OCI-LY7 (cell line): ENCODE results near the gene FBXO42. TPM values are rescaled to one million over a fixed set of nuclear protein-coding genes. Genes with fewer than 3 reads are reported as not detected.

Experiments
- BruUV-seq: library from RNA; stranded (reverse); fragments of 400-500 nt; replicated peaks from 2 replicates; lab custom pipeline; 2021; lab: Mats Ljungman, UMichigan
- CTCF ChIA-PET: fragments of 300-600 bp; sonication (Branson Sonifier 250); formaldehyde crosslinking; loops from one replicate; lab custom pipeline; 2022; ENCODE audit warnings: antibody characterized with exemption; ENCODE audit not compliant: unreplicated experiment; lab: Charles Lee
- POLR2A ChIA-PET: fragments of 300-600 bp; sonication (Branson Sonifier 250); formaldehyde crosslinking; loops from one replicate; lab custom pipeline; 2022; ENCODE audit warnings: antibody characterized with exemption; lab: Charles Lee
- DNase-seq: peaks from one replicate; pipeline ENCODE4 v3.0.0-alpha.2; 2015; ENCODE audit warnings: low spot score
- H2AFZ ChIP-seq: fragments of 200-600 bp; sonication (generic), shearing (Covaris generic); 2 replicates; pipeline ENCODE4 v1.6.1; 2014; ENCODE audit warnings: mild to moderate bottlenecking, antibody characterized with exemption, low read length, moderate library complexity
- H3K27ac ChIP-seq: fragments of 200-600 bp; sonication (generic); 2 replicates; pipeline ENCODE4 v1.5.1; 2014; ENCODE audit warnings: mixed run types, low read depth, mild to moderate bottlenecking, moderate library complexity, low read length, inconsistent platforms; ENCODE audit not compliant: poor library complexity, severe bottlenecking
- H3K36me3 ChIP-seq: fragments of 200-600 bp; sonication (generic); 2 replicates; pipeline ENCODE4 v1.6.1; 2014; ENCODE audit warnings: mild to moderate bottlenecking, antibody characterized with exemption, low read length, moderate library complexity, mixed read lengths; ENCODE audit not compliant: insufficient read depth
- H3K4me1 ChIP-seq: fragments of 200-600 bp; sonication (generic); 2 replicates; pipeline ENCODE4 v1.5.1; 2014; ENCODE audit warnings: mild to moderate bottlenecking, low read length; ENCODE audit not compliant: insufficient read depth, poor library complexity, severe bottlenecking
- H3K4me2 ChIP-seq: fragments of 200-600 bp; sonication (generic); 2 replicates; pipeline ENCODE4 v1.6.1; 2014; ENCODE audit warnings: mild to moderate bottlenecking, low read length
- H3K4me3 ChIP-seq: fragments of 200-600 bp; sonication (generic); 2 replicates; pipeline ENCODE4 v1.5.1; 2014; ENCODE audit warnings: mild to moderate bottlenecking, low read depth, low read length; ENCODE audit not compliant: poor library complexity, severe bottlenecking
- H3K79me2 ChIP-seq: fragments of 200-600 bp; sonication (generic); 2 replicates; pipeline ENCODE4 v1.6.1; 2016; ENCODE audit warnings: low read depth, mild to moderate bottlenecking, low read length, moderate library complexity, mixed read lengths; ENCODE audit not compliant: insufficient read depth
- H3K9me2 ChIP-seq: fragments of 200-600 bp; sonication (generic); 2 replicates; pipeline ENCODE4 v1.6.1; 2016; ENCODE audit warnings: mild to moderate bottlenecking, low read length, mixed read lengths; ENCODE audit not compliant: insufficient read depth
- H3K9me3 ChIP-seq: fragments of 200-600 bp; sonication (generic); 2 replicates; pipeline ENCODE4 v1.6.1; 2014; ENCODE audit warnings: mild to moderate bottlenecking, mixed run types, low read length, mixed read lengths
- H4K20me1 ChIP-seq: fragments of 200-600 bp; sonication (generic); 2 replicates; pipeline ENCODE4 v1.6.1; 2014; ENCODE audit warnings: mild to moderate bottlenecking, antibody characterized with exemption, low read length, moderate library complexity, mixed read lengths; ENCODE audit not compliant: insufficient read depth
- CTCF ChIP-seq: fragments of 200-600 bp; sonication (generic); conservative IDR thresholded peaks from 2 replicates; pipeline ENCODE4 v1.5.1; 2014; ENCODE audit warnings: mild to moderate bottlenecking, antibody characterized with exemption, low read length, moderate library complexity, mixed read lengths
- EZH2phosphoT487 ChIP-seq: fragments of 200-600 bp; sonication (generic); IDR thresholded peaks from 2 replicates; pipeline ENCODE4 v1.6.1; 2018; ENCODE audit warnings: low read depth, borderline replicate concordance, mild to moderate bottlenecking, mixed run types, antibody characterized with exemption, low read length, moderate library complexity, mixed read lengths
- intact Hi-C: fragments of 100-400 bp; cut with micrococcal nuclease; formaldehyde crosslinking; loops from one replicate; pipeline ENCODE4 v1.10.0; 2022; ENCODE audit not compliant: unreplicated experiment
- total RNA-seq, 2 experiments: library from RNA; depleted of rRNA in 1 of 2; stranded (reverse); fragments of >200 nt in 1 of 2; shearing (Covaris generic) in 1 of 2; gene quantifications; 2 replicates each; pipeline ENCODE4 v1.2.3, GENCODE V29; 2014 to 2022

Gene FBXO42
- total RNA-seq, 2 experiments from 2014 or later, result 20.0 to 22.9 TPM

- TF ChIP-seq EZH2phosphoT487 (no peak), CTCF (no peak)
- Histone ChIP-seq H3K79me2 (no peaks in the 10 kb centered on the region), H3K4me1 (peaks cover 20% of the 10 kb centered on the region), H3K9me3 (no peaks in the 10 kb centered on the region), H4K20me1 (no peaks in the 10 kb centered on the region), H3K4me3 (no peak overlapping the region), H3K36me3 (peaks cover 48% of the 10 kb centered on the region; the same call in 1 of the 2 replicates), H3K9me2 (no peaks in the 10 kb centered on the region), H3K27ac (peak overlapping the region; percentile 47), H3K4me2 (peak overlapping the region; percentile 44), H2AFZ (no peak overlapping the region)
- intact Hi-C loops, result loop anchor here (5.0 to 10.0 kb wide), 2 partner anchors 65 to 103 kb away; partner anchors contain the start of gene FBXO42
- DNase-seq, result no peak
- CTCF ChIA-PET, result no interaction called here
- BruUV-seq, result TSS peak; percentile 7
- POLR2A ChIA-PET, result interaction anchor here (0.6 to 2.5 kb wide), 3 partner anchors 12 to 112 kb away, joined by 3 to 10 read pairs (median 4); partner anchors contain the start of gene CPLANE2
These were observed 102.6 kb downstream of the FBXO42 start for GRCh38 chr1:16249596-16250241.

GRCh38 chr1:16248603-16249516, 103.4 kb downstream of the FBXO42 start:
- ChIA-PET CTCF (interaction anchor here (0.6 to 1.2 kb wide), 2 partner anchors 11 to 960 kb away, joined by 3 to 4 read pairs; no protein-coding TSS in a partner anchor), POLR2A (interaction anchor here (0.6 to 2.5 kb wide), 4 partner anchors 9 to 113 kb away, joined by 3 to 10 read pairs (median 4); partner anchors contain the start of gene CPLANE2)
- TF ChIP-seq CTCF (no peak), EZH2phosphoT487 (no peak)
- peaks cover 20% of the 10 kb centered on the region for H3K4me1 ChIP-seq
- H2AFZ ChIP-seq, result no peak overlapping the region
- no peaks in the 10 kb centered on the region for H3K9me3 ChIP-seq
- no peak overlapping the region for H3K4me3 ChIP-seq
- DNase-seq, result peak; percentile 49
- no peaks in the 10 kb centered on the region for H4K20me1 ChIP-seq
- intact Hi-C loops, result no loop called here
- H3K4me2 ChIP-seq, result peak overlapping the region; percentile 44
- peak overlapping the region; percentile 47 for H3K27ac ChIP-seq
- H3K9me2 ChIP-seq, result no peaks in the 10 kb centered on the region
- no peaks in the 10 kb centered on the region for H3K79me2 ChIP-seq
- no TSS peak for BruUV-seq
- peaks cover 39% of the 10 kb centered on the region; the same call in 1 of the 2 replicates for H3K36me3 ChIP-seq
